ENCODE results near the gene AKAP8L.
"Not testable (repeated sequence)": the region's sequence is repeated elsewhere in the genome, so short reads cannot be mapped to it uniquely, and the experiment has no call there.

AKAP8L gene

DNA sequence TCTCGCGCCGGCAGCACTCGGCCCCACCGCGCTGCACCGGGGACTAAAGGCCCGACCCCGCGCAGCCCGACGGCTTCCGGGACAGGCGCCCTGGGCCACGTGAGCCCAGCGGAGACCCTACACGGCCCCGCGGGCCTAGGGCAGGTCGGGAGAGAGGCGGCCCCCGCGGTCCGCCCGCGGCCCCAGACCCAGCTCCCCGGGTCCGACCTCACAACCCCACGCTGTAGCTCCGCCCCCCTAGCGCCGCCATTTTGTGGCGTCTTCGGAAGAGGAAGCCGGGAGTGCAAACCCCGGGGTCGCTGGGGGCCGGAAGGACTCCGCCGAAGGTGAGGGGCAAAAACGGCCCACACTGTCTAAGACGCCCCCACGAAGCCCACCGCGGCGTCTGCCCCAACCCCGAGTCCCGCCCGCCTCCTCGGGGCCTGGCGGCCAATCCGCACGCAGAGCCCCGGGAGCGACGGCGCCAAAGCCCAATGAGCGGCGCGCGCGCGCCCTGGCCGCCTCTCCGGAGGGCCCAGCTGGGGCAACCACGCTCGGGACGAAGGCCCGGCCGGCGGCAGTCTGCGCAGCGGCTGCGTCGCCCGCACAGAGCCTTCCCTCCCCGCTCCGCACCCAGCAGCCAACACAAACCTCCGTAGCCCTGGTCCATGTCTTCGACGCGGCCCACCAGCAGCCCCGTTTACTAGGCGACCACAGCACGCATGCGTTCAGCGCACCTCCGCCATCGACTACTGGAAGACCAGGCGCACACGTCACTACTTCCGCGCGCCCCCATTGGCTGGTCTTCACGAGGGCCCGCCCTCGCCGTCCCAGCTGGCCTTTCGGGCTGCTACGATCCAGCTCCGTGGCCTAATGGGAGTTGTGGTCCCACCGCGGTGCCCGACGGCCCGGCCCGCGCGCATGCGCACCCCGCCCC lies 39.4 kb downstream of the AKAP8L start, which contains the start of gene AKAP8:
Gene AKAP8 (minus strand): TSS at position 705 of the 916 bp plus-strand sequence. CDS start 56 bp downstream, at position 649.
- peak; percentile 96 to 97 for DNase-seq (ENCODE audit: low read depth in 2 of 2)

DNA sequence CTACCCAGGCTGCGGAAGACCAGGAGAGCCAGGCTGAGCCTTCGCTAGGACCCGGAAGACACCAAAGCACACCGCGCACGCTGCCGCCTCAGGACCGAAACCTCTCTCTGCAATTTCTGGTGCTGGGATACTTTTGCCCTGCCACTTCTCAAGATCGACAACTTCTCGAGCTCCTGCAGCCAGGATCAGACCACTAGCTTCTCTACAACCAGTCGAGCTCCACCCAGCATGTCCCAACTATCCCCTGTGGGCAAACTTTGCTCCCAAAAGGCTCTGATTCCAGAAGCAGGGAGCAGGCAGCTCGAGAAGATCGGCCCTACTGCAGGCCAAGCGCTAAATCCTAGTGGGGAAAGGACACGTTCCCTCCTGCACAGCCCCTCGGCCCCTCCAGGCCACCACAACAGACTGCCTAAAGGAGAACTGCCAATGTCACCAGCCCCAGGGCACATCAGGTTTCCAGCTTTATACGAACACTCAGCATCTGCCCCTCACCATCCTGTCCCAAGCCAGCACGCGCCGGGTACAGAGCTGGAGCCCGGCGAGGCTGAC lies 40.2 kb downstream of the AKAP8L start:
- DNase-seq (ENCODE audit: low read depth in 2 of 2): peak in 1 of 2 donors; percentile 13

DNA sequence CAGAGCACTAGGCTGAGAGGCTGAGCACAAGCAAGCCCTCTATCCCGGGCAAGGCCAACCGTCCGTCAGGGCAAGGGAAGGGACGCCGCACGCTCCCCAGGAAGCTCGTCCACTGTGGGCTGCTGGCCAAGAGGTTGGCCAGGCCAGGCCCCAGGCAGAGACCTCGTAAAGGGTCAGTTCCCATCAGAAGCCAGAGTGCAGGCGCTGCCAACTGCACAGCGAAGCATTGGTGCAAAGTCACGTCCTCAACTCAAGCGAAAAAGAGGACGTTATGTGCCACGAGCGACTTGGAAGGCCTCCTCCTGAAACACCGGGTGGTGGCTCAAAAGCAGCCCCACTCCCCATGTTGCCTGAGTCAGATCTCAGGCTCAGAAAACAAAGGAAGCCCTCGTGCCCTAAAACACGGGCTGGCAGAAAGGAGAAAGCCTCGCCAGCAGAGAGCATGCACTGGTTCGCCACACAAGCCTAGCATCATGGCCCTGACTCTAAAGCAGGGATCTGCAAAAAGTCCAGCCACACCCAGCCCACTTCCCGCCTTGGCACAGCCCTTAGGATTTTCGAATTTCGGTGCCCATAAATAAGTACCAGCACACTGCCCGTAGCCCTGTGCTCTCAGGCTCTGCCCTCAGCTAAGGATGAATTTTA lies 43.9 kb downstream of the AKAP8L start:
- no peak for DNase-seq (ENCODE audit: low read depth in 2 of 2)

GRCh38 chr19:15374105-15374651 lies 44.6 kb downstream of the AKAP8L start:
- DNase-seq (ENCODE audit: low read depth in 2 of 2): no peak

GRCh38 chr19:15373644-15374043 lies 45.1 kb downstream of the AKAP8L start:
- no peak for DNase-seq (ENCODE audit: low read depth in 2 of 2)

GRCh38 chr19:15372891-15373301 lies 45.9 kb downstream of the AKAP8L start:
- DNase-seq (ENCODE audit: low read depth in 2 of 2): no peak

- DNase-seq (ENCODE audit: low read depth in 2 of 2): no peak
Measured at GRCh38 chr19:15372470-15372869, 46.3 kb downstream of the AKAP8L start.

- no peak for DNase-seq (ENCODE audit: low read depth in 2 of 2)
Measured at GRCh38 chr19:15371786-15372380, 46.9 kb downstream of the AKAP8L start.

GRCh38 chr19:15371119-15371518 lies 47.7 kb downstream of the AKAP8L start:
- DNase-seq (ENCODE audit: low read depth in 2 of 2): no peak

- DNase-seq (ENCODE audit: low read depth in 2 of 2): no peak
Measured at GRCh38 chr19:15369594-15369891, 49.2 kb downstream of the AKAP8L start.

DNA sequence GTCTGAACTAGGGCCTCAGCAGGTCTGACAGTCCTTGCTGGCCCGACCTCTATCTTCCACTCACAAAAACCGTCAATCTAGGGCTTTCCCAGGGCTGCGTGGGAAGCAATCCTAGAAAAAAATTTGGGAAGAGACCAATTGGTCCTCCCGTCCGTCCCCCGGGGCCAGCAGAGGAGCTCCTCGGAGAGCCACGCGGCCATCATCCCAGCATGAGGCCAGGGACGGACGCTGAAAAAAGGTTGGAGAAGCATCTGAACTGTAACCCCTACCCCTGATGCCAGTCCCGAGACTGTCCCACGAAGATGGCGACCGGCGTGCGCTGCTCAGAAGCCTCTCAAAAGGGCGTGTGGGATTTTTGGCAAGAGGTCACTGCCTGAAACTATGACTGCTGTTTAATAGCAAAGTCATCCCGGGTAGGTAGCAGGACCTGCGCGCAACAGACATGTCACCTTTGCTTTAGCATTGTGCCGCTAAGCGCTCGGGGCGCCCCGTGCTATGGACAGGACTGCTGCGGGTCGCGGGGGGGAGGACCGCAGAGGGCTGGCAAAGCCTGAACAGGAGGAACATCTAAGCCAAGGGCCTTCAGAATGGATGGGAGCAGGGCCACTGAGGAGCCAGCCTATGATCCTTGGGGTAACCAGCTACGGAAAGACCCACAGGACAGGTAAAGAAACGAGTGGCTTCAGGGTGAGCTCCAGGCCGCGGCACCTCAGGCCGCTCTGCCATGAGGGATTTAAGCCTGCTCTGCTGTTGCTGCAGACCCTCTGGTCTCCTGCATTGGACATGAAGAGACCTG lies 49.8 kb downstream of the AKAP8L start:
- no peak for DNase-seq (ENCODE audit: low read depth in 2 of 2)

- DNase-seq (ENCODE audit: low read depth in 2 of 2): no peak
Measured at GRCh38 chr19:15368051-15368632, 50.6 kb downstream of the AKAP8L start.

- no peak for DNase-seq (ENCODE audit: low read depth in 2 of 2)
Measured at GRCh38 chr19:15367439-15367838, 51.3 kb downstream of the AKAP8L start.

DNA sequence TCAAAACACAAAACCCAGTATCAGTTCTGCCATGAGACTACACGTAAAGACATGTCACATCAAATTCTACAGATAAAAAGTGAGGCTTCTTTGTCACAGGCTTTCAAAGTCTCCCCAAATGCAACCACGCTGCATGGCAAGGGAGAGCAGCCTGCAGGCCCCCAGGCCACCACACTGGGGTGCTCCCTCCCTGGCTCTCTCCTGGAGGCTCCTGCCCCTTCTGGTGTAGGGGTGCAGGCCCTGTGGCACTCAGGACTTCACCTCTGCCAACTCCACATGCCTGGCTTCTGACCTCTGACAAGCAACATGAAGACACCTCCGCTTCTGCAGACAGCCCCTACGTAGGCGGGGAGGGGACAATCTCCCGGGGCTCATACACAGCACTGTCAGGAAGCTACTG lies 53.5 kb downstream of the AKAP8L start:
- no peak for DNase-seq (ENCODE audit: low read depth in 2 of 2)

DNA sequence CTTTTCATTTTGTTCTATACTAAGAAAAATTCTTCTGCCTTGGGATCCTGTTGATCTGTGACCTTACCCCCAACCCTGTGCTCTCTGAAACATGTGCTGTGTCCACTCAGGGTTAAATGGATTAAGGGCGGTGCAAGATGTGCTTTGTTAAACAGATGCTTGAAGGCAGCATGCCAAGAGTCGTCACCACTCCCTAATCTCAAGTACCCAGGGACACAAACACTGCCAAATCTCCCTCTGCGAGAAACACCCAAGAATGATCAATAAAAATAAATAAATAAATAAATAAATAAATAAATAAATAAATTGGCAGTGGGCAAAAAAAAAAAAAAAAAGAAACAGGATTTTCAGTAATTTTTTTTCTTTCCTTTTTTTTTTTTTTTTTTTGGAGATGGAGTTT lies 55.0 kb downstream of the AKAP8L start:
- DNase-seq (ENCODE audit: low read depth in 2 of 2): not testable (repeated sequence)

- not testable (repeated sequence) for DNase-seq (ENCODE audit: low read depth in 2 of 2)
Measured at GRCh38 chr19:15363048-15363447, 55.7 kb downstream of the AKAP8L start.

DNA sequence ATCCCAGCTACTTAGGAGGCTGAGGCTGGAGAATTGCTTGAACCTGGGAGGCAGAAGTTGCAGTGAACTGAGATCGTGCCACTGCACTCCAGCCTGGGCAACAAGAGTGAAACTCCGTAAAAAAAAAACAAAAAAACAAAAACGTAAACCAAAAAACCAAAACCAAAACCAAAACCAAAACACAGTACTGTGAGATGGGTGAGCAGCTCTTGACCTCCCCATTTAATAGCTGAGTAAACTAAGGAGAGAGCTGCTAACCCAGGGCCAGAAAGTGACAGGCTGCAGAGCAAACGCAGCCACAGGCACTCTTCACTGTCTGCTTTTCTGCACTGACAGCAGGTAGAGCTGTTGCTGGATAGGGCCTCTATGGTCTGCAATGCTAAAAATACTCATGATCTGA lies 58.8 kb downstream of the AKAP8L start:
- DNase-seq (ENCODE audit: low read depth in 2 of 2): not testable (repeated sequence)

- DNase-seq (ENCODE audit: low read depth in 2 of 2): no peak
Measured at GRCh38 chr19:15358918-15359317, 59.9 kb downstream of the AKAP8L start.

- DNase-seq (ENCODE audit: low read depth in 2 of 2): no peak
Measured at GRCh38 chr19:15357906-15358305, 60.9 kb downstream of the AKAP8L start.

DNA sequence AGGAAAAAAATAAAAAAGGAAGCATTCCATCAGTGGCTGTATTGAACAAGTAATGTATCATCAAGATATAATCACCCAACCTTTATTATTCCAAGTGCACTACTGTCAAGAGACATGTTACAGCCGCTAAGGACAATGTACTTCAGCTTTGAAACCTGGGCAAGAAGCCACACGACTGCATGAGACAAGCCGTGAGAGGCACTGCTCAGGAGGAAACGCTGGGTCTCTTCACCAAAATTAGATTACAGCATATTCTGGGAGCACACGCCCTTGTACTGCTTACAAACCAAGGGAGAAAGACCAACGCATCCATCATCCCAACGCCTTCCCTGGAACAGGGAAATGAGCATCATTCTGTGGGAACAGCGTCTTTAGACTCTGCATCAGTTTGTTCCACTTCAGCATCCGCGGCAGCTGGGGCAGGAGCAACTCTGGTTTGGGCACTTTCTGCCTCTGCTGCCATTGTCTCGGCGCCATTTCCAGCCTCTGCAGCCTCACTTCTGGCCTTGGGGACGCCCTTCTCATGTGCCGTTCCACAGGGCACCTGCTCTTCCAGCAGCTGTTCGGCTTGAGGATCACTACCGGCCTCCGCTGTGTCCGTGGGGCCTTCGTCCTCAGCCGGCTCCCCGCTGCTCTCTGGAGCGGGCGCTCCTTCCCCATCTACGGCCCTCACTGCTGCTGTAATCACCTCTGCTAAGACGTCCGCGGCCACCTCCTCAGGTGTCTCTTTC lies 64.1 kb downstream of the AKAP8L start:
- DNase-seq (ENCODE audit: low read depth in 2 of 2): no peak
